Neuronal stem cell (in vitro differentiated cells): Measurements from ENCODE around the gene KASH5.

Experiments
- DNase-seq: peaks from one replicate; pipeline ENCODE4 v3.0.0-alpha.2; 2013; ENCODE audit warnings: low spot score
- H2AFZ ChIP-seq: one replicate; pipeline ENCODE4 v1.6.1; 2013; ENCODE audit warnings: mild to moderate bottlenecking, low read length, inconsistent platforms
- H2AK5ac ChIP-seq: 2 replicates; pipeline ENCODE4 v1.6.1; 2013; ENCODE audit warnings: low read depth, mild to moderate bottlenecking, inconsistent platforms, low read length, moderate library complexity, mixed read lengths
- H2BK120ac ChIP-seq: 2 replicates; pipeline ENCODE4 v1.6.1; 2013; ENCODE audit warnings: low read depth, mild to moderate bottlenecking, inconsistent platforms, low read length, moderate library complexity, mixed read lengths
- H2BK12ac ChIP-seq: one replicate; pipeline ENCODE4 v1.6.1; 2013; ENCODE audit warnings: low read length, inconsistent platforms
- H2BK15ac ChIP-seq: 2 replicates; pipeline ENCODE4 v1.6.1; 2013; ENCODE audit warnings: mild to moderate bottlenecking, low read length, inconsistent platforms, mixed read lengths
- H2BK5ac ChIP-seq: one replicate; pipeline ENCODE4 v1.6.1; 2013; ENCODE audit warnings: inconsistent platforms, mild to moderate bottlenecking, low read length, moderate library complexity
- H3K14ac ChIP-seq: one replicate; pipeline ENCODE4 v1.6.1; 2013; ENCODE audit warnings: low read length, inconsistent platforms
- H3K18ac ChIP-seq: 2 replicates; pipeline ENCODE4 v1.6.1; 2013; ENCODE audit warnings: low read length, inconsistent platforms
- H3K23ac ChIP-seq: 2 replicates; pipeline ENCODE4 v1.6.1; 2013; ENCODE audit warnings: low read depth, mild to moderate bottlenecking, mixed read lengths, low read length, inconsistent platforms; ENCODE audit not compliant: poor library complexity
- H3K27ac ChIP-seq: replicated peaks from 3 replicates; pipeline ENCODE4 v1.5.1; 2013; ENCODE audit warnings: low read length, inconsistent platforms
- H3K27me3 ChIP-seq, 3 experiments: 2 replicates each; pipeline ENCODE4 v1.6.1; 2013; ENCODE audit warnings: low read length in 3 of 3, mild to moderate bottlenecking in 2 of 3, inconsistent platforms in 1 of 3, low read depth in 1 of 3, mixed read lengths in 1 of 3, moderate library complexity in 1 of 3; ENCODE audit not compliant: control insufficient read depth in 3 of 3, insufficient read depth in 3 of 3
- H3K36me3 ChIP-seq, 2 donors: replicated peaks in 1 of 2; 2 replicates each; pipeline ENCODE4 v1.6.1; 2013; ENCODE audit warnings: low read length in 2 of 2; ENCODE audit not compliant: control insufficient read depth in 2 of 2, insufficient read depth in 2 of 2
- H3K4ac ChIP-seq: 2 replicates; pipeline ENCODE4 v1.6.1; 2013; ENCODE audit warnings: inconsistent platforms, mild to moderate bottlenecking, low read length, moderate library complexity
- H3K4me1 ChIP-seq, 2 donors: 1 replicate in 1 of 2; 2 replicates in 1 of 2; pipeline ENCODE4 v1.6.1; 2013; ENCODE audit warnings: low read length in 2 of 2, low read depth in 1 of 2; ENCODE audit not compliant: control insufficient read depth in 2 of 2, insufficient read depth in 1 of 2
- H3K4me2 ChIP-seq: one replicate; pipeline ENCODE4 v1.6.1; 2013; ENCODE audit warnings: mild to moderate bottlenecking, low read length, inconsistent platforms; ENCODE audit not compliant: insufficient read depth, poor library complexity, severe bottlenecking
- H3K4me3 ChIP-seq, 2 donors: 2 replicates each; pipeline ENCODE4 v1.5.1; 2013; ENCODE audit warnings: low read length in 2 of 2, mild to moderate bottlenecking in 2 of 2, inconsistent platforms in 1 of 2, moderate library complexity in 1 of 2
- H3K79me1 ChIP-seq: one replicate; pipeline ENCODE4 v1.6.1; 2013; ENCODE audit warnings: low read depth, mild to moderate bottlenecking, inconsistent platforms, low read length, moderate library complexity
- H3K9ac ChIP-seq: one replicate; pipeline ENCODE4 v1.6.1; 2013; ENCODE audit warnings: mild to moderate bottlenecking, low read depth, low read length, inconsistent platforms; ENCODE audit not compliant: poor library complexity
- H3K9me3 ChIP-seq, 2 donors: replicated peaks in 1 of 2; 2 replicates each; pipeline versions ENCODE3 to v1.6.1; 2013; ENCODE audit warnings: low read length in 2 of 2, mild to moderate bottlenecking in 2 of 2, inconsistent platforms in 1 of 2, low read depth in 1 of 2, mixed read lengths in 1 of 2, moderate library complexity in 1 of 2; ENCODE audit not compliant: control insufficient read depth in 2 of 2, insufficient read depth in 1 of 2
- H4K8ac ChIP-seq: one replicate; pipeline ENCODE4 v1.6.1; 2013; ENCODE audit warnings: low read depth, mild to moderate bottlenecking, inconsistent platforms, low read length, moderate library complexity
- H4K91ac ChIP-seq: one replicate; pipeline ENCODE4 v1.6.1; 2013; ENCODE audit warnings: low read length, low read depth, mild to moderate bottlenecking, inconsistent platforms; ENCODE audit not compliant: poor library complexity
- WGBS, 2 donors: extraction: QIAGEN DNeasy Blood & Tissue Kit; methylation state at CpG; one replicate each; pipeline ENCODE4 v1.1.7; 2013; ENCODE audit warnings: missing lambda C conversion rate in 2 of 2, mixed read lengths in 1 of 2; ENCODE audit not compliant: insufficient read length in 2 of 2, insufficient replicate concordance in 1 of 2; ENCODE audit errors: extremely low coverage in 2 of 2; 5-methylcytosine and 5-hydroxymethylcytosine counted together

Gene KASH5

GRCh38 chr19:49415810-49416200 lies 27.8 kb downstream of the KASH5 start:
- Histone ChIP-seq H3K27ac (no peak overlapping the region), H3K4ac (no peak overlapping the region), H3K27me3 (peaks cover 0 to 86% (median 2%) of the 10 kb centered on the region in 3 experiments), H2BK15ac (peak overlapping the region; percentile 79), H3K4me2 (no peak overlapping the region), H4K8ac (no peak overlapping the region), H3K18ac (no peak overlapping the region), H2BK120ac (no peak overlapping the region), H3K4me3 (no peak overlapping the region), H4K91ac (no peak overlapping the region), H3K79me1 (peaks cover 1% of the 10 kb centered on the region), H3K9me3 (no peaks in the 10 kb centered on the region), H2BK12ac (no peak overlapping the region), H3K36me3 (no peaks in the 10 kb centered on the region), H3K9ac (no peak overlapping the region), H3K23ac (no peak overlapping the region), H3K14ac (no peak overlapping the region), H2BK5ac (no peak overlapping the region), H2AFZ (no peak overlapping the region), H3K4me1 (peaks cover 0 to 24% of the 10 kb centered on the region in 2 donors), H2AK5ac (peak overlapping the region; percentile 86)
- WGBS, 2 donors = no CpG with 5 or more reads among the region's 2 CpGs
- DNase-seq = no peak

- no peaks in the 10 kb centered on the region for H3K36me3 ChIP-seq
- WGBS, 2 donors = no CpG with 5 or more reads among the region's 7 CpGs
- peak overlapping the region; percentile 34 for H3K23ac ChIP-seq
- H3K27ac ChIP-seq = no peak overlapping the region
- peak overlapping the region; percentile 38 for H3K4ac ChIP-seq
- no peak overlapping the region for H2BK5ac ChIP-seq
- H3K4me2 ChIP-seq = no peak overlapping the region
- peaks cover 0 to 19% of the 10 kb centered on the region in 2 donors for H3K4me1 ChIP-seq
- no peak overlapping the region for H2BK12ac ChIP-seq
- H3K9ac ChIP-seq = no peak overlapping the region
- H3K9me3 ChIP-seq = no peaks in the 10 kb centered on the region
- H2AK5ac ChIP-seq = peak overlapping the region; percentile 69
- H3K27me3 ChIP-seq = peaks cover 0 to 88% (median 12%) of the 10 kb centered on the region in 3 experiments
- no peak overlapping the region for H2BK120ac ChIP-seq
- H4K8ac ChIP-seq = peak overlapping the region; percentile 88
- no peak overlapping the region for H3K4me3 ChIP-seq
- H2AFZ ChIP-seq = no peak overlapping the region
- H4K91ac ChIP-seq = no peak overlapping the region
- DNase-seq = no peak
- H2BK15ac ChIP-seq = peak overlapping the region; percentile 70
- peaks cover 1% of the 10 kb centered on the region for H3K79me1 ChIP-seq
- H3K18ac ChIP-seq = peak overlapping the region; percentile 72
- H3K14ac ChIP-seq = no peak overlapping the region
Measured at GRCh38 chr19:49417088-49417487, 29.0 kb downstream of the KASH5 start.

GRCh38 chr19:49418511-49418910 lies 30.5 kb downstream of the KASH5 start:
- H2AK5ac ChIP-seq = no peak overlapping the region
- WGBS, 2 donors = no CpG with 5 or more reads among the region's 5 CpGs
- no peak overlapping the region for H2BK15ac ChIP-seq
- H4K91ac ChIP-seq = no peak overlapping the region
- no peaks in the 10 kb centered on the region for H3K36me3 ChIP-seq
- H3K79me1 ChIP-seq = no peaks in the 10 kb centered on the region
- no peak overlapping the region for H4K8ac ChIP-seq
- H2AFZ ChIP-seq = no peak overlapping the region
- DNase-seq = no peak
- H3K4me3 ChIP-seq = no peak overlapping the region
- H3K14ac ChIP-seq = no peak overlapping the region
- H2BK5ac ChIP-seq = no peak overlapping the region
- H3K18ac ChIP-seq = no peak overlapping the region
- H3K27ac ChIP-seq = no peak overlapping the region
- H2BK12ac ChIP-seq = no peak overlapping the region
- no peak overlapping the region for H3K4me2 ChIP-seq
- no peaks in the 10 kb centered on the region for H3K9me3 ChIP-seq
- H3K9ac ChIP-seq = no peak overlapping the region
- H2BK120ac ChIP-seq = no peak overlapping the region
- no peak overlapping the region for H3K4ac ChIP-seq
- H3K4me1 ChIP-seq = peaks cover 7 to 17% of the 10 kb centered on the region in 2 donors
- H3K27me3 ChIP-seq = peaks cover 5 to 91% (median 26%) of the 10 kb centered on the region in 3 experiments
- H3K23ac ChIP-seq = no peak overlapping the region

- no peak overlapping the region for H4K8ac ChIP-seq
- H3K4me1 ChIP-seq = peaks cover 11 to 17% of the 10 kb centered on the region in 2 donors
- no peak overlapping the region for H3K4me2 ChIP-seq
- no peak overlapping the region for H3K18ac ChIP-seq
- H3K79me1 ChIP-seq = no peaks in the 10 kb centered on the region
- H3K36me3 ChIP-seq = no peaks in the 10 kb centered on the region
- no peak overlapping the region for H2BK120ac ChIP-seq
- H3K4ac ChIP-seq = no peak overlapping the region
- no peak overlapping the region for H4K91ac ChIP-seq
- H3K9ac ChIP-seq = no peak overlapping the region
- DNase-seq = no peak
- H2AFZ ChIP-seq = no peak overlapping the region
- no peak overlapping the region for H2AK5ac ChIP-seq
- no peak overlapping the region for H3K4me3 ChIP-seq
- H2BK5ac ChIP-seq = no peak overlapping the region
- H3K9me3 ChIP-seq = no peaks in the 10 kb centered on the region
- no peak overlapping the region for H3K27ac ChIP-seq
- H2BK15ac ChIP-seq = no peak overlapping the region
- no CpG with 5 or more reads among the region's 2 CpGs for WGBS, 2 donors
- peaks cover 5 to 92% (median 33%) of the 10 kb centered on the region in 3 experiments for H3K27me3 ChIP-seq
- no peak overlapping the region for H3K14ac ChIP-seq
- no peak overlapping the region for H3K23ac ChIP-seq
- H2BK12ac ChIP-seq = no peak overlapping the region
Measured at GRCh38 chr19:49419173-49419572, 31.1 kb downstream of the KASH5 start.
